DMS53 treated with DMSO at 0.1 percent for 48 hours (cell line): ENCODE data around the gene ZNF155.
A peak's percentile ranks its signal among the peaks of the same experiment; 100 is the strongest.
"Not testable (repeated sequence)": the region's sequence is repeated elsewhere in the genome, so short reads cannot be mapped to it uniquely, and the experiment has no call there.

ENCODE experiments used
- DNase-seq: peaks from one replicate; lab custom pipeline; 2025; ENCODE audit not compliant: unreplicated experiment; lab: John Stamatoyannopoulos, UW

Gene ZNF155

DNA sequence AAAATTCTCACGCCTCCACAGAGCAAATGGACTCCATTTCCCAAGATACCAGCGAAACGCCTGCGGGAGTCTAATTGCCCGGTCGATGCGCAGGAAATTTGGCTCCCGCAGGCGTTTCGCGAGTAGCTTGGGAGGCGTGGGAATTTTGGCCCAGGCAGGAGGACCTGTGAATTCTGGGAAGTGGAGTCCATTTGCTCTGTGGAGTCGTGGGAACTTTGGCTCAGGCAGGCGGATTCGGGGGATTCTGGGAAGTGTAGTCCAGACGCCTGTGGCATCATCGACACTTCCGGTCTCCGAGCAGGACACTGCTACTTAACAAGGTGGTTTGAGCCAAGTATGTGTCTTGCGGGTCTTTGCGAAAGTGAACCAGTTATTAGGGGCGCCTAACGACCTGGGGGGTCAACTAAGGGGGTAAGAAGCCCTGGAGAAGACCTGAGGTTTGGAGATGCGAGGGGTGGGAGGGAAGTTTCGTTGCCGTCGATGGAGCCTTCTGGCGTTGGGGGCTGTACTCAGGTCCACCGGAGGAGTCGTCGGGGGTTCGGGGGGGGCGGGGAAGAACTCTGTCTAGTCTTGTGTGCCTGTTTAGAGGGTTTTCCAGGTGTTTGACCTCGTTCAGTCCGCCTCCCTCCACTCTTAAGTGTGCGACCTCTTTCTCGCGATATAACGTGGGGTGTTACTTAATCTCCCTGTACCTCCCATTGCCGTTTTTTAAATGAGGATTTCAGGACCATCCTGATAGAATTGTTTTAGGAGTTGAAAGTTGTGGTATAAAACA lies at the start of gene ZNF155:
TSS of gene ZNF155 (plus strand) at position 277 of the 775 bp plus-strand sequence. CDS start 4,356 bp downstream, outside the sequence.
- peak; percentile 96 for DNase-seq

DNA sequence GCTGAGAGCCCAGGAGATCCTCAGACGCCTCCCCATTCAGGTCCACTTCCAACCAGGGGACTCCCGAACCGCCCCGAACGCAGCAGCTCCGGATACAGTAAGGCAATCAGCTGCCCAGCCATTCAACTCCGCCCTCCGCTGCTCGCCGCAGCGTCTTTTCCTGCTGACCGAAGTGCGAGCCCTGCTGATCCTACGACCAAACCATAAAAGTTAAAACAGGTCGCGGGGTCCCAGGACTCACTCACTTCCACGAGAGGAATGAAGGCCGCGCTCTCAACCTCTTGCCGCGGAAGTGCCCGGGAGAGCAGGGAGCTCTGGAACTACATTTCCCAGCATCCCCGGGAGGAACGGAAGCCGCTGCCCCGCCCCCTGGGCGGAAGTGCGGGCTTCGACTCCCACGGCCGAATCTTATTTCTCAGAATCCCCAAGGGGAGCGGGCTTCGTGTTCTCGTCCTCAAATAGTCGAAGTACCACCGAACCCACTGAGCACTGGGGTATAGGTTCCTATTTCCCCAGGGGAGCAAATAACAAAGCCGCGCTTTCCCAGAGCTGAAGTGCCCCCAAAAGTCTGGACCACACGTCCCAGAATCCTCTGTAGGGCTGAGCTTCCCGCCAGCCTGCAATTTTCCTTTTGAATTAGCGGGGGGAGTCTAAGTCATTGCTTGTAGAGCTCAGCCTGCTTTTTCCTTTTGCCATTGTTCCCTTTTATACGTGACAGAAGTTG lies 48.8 kb upstream of the ZNF155 start, which contains the start of gene ZNF45:
TSS of gene ZNF45 (minus strand) at position 298 of the 724 bp plus-strand sequence. CDS start 13,097 bp downstream, outside the sequence.
- DNase-seq, result peak; percentile 84

DNA sequence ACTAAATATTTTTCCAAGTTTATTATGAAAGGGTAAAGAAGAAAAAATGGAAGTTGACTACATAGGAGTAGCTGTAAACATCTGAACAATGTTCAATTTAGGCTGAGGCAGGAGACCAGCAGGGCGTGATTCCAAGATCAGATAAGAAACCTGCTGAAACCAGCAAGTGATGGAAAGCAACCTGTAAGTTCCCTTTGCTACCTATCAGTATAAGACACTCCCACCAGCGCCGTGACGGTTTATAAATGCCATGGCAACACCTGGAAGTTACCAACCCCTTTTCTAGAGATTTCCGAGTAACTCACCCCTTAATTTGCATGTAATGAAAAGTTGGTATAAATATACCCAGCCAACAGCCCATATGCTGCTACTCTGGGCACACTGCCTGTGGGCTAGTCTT lies 47.8 kb upstream of the ZNF155 start:
- no peak for DNase-seq

DNA sequence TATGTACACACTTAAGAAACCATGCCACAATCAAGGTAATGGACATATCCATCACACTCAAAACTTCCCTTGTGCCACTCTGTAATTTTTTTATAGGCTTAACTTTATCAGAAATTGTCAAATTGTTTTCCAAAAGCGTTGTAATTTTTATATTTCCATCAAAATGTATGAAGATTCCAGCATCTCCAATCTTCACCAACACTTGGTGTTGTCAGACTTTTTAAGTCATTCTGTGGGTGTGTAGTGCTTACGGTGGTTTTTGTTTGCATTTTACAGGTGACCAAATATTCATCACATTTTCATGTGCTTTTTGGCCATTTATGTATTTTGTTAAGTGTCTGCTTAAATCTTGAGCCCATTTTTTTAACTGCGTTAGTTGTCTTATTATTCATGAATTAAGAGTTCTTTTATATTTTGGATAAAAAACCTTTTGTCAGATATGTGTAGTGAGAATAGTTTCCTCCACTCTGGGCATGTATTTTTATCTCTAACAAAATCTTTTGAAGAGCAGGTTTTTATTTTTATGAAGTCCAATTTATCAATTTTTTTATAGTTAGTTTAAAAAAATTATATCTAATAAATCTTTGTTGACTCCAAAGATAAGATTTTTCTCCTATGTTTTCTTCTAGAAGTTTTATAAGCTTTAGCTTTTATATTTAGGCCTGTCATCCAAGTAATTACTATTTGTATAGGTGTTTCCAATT lies 44.3 kb upstream of the ZNF155 start:
- DNase-seq, result no peak

DNA sequence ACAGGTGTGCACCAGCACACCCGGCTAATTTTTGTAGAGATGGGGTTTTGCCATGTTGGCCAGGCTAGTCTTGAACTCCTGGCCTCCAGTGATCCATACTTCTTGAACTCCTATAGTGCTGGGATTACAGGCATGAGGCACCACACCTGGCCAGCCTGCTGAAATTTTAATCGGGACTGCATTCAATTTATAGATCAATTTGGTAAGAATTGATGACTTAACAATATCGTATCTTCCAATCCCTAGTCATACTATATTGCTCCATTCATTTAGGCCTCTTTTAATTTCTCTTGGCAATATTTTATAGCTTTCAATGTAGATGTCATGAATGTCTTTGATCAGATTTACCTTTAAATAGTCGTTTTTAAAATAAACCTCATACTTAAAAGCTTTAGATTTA lies 43.3 kb upstream of the ZNF155 start:
- no peak for DNase-seq

DNA sequence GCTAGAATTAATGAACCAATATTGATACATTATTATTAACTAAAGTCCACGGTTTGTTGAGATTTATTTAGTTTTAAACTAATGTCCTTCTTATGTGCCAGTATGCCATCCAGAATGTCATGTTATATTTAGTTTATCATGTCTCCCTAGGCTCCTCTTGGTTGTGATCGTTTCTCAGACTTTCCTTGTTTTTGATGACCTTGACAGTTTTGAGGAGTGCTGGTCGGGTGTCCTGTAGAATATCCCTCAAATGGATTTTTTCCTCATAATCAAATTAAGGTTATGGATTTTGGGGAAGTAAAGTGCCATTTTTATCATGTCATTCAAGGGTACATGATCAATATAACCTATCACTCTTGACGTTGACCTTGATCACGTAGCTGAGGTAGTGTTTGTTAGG lies 42.8 kb upstream of the ZNF155 start:
- DNase-seq, result no peak

DNA sequence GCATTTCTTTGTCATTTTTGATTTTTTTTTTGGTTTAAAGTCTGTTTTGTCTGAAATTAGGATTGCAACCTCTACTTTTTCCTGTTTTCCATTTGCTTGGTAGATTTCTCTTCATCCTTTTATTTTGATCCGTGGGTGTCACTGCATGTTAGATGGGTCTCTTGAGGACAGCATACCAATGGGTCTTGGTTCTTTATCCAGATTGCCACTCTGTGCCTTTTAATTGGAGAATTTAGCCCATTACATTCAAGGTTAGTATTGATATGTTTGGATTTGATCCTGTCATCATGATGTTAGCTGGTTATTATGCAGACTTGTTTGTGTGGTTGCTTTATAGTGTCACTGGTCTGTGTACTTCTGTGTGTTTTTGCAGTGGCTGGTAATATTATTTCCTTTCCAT lies 36.6 kb upstream of the ZNF155 start:
- not testable (repeated sequence) for DNase-seq

DNA sequence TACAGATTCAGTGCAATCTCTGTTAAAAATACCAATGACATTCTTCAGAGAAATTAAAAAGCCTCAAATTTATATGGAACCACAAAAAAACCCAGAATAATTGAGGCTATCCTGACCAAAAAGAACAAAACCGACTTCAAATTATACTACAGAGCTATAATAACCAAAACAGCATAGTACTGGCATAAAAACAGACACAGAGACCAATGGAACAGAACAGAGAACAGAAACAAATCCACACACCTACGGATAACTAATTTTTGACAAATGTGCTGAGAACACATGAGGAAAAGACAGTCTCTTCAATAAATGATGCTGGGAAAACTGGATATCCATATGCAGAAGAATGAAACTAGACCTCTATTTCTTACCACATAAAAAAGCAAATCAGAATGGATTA lies 34.2 kb upstream of the ZNF155 start:
- DNase-seq, result not testable (repeated sequence)

DNA sequence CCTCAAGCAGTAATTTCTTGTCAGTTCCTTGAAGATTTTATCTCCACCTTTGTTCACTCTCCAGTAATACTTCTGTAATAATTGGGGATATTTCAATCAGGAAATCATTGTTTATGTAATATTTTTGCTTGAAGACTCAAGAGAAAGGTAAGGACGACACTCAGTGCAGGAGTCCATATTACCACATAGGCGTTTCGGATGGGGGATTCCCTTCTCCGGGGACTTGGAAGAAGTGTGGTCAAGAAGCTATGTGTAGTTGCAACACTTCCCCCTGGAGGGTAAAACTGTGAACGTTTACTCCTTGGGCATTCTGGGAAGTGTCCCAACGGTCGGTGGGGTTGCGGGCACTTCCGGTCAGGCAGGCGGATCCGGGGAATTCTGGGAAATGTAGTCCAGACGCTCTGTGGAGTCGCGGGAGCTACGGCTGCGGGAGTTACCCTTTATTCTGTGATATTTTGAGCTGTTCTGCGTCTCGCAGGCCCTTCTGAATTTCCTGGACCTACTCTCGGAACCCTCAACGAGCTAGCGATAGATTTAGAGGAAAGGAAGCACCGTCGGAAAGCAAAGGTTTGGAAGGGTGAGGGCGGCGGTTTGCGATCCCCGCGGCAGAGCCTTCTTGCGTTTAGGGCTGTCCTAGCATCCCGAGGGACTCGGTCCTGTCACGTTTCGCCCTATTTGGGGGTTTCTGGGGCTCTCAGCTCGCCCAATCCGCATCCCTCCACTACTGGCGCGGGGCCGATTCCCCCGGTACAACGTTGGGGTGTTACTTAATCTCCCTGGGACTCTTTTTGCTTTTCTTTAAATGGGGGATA lies 32.9 kb upstream of the ZNF155 start, which contains the start of gene ZNF221:
TSS of gene ZNF221 (plus strand) at position 395 of the 812 bp plus-strand sequence. CDS start 11,499 bp downstream, outside the sequence.
- DNase-seq, result peak; percentile 91

DNA sequence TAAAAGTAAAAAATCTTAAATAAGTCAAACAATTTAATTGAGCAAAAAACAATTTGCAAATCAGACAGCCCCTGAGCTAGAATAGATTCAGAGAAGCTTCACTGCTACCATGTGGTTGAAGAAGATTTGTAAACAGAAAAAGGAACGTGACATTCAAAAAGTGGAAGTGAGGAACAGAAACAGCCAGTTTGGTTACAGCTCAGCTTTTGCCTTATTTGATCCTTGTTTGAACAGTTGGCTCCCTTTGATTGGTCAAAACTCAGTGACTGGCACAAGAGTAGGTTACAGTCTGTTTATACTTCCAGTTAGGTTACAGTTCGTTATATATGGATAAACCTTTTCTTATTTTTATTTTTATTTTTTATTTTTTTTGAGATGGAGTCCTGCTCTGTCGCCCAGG lies 27.2 kb upstream of the ZNF155 start:
- no peak for DNase-seq

DNA sequence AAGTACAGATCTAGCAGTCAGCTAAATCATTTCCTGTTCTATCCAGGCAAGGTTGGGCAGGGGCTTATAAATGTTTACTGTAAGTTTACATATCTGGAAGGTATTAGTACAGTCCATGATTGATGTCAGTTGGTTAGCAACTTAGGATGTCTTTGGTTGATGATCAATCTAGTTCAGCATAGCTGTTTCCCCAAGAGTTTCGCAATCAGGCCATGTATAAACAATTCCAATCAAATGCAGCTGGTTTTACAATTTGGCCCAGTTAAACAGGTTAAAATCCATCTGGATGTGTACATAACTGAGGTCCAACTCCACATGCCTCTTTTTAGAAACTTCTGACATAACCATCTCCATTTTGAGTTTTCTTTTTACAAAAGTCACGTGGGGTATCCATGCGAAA lies 26.1 kb upstream of the ZNF155 start:
- no peak for DNase-seq

DNA sequence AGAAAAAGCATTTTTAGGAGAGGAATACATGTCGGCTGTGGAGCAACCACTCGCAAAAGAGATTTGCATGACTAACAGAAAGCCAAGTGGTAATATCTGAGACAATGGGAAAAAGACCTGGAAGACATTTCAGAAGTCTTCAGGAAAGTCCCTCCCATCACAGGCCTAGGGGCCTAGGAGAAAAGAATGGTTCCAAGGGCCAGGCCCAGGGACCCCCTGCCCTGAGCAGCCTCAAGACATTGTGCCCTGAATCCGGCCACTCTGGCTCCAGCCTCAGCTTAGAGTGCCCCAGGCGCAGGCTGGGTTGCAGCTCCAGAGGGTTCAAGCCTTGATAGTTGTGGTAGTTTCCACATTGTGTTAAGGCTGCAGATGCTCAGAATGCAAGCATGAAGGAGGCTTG lies 23.6 kb upstream of the ZNF155 start:
- no peak for DNase-seq

DNA sequence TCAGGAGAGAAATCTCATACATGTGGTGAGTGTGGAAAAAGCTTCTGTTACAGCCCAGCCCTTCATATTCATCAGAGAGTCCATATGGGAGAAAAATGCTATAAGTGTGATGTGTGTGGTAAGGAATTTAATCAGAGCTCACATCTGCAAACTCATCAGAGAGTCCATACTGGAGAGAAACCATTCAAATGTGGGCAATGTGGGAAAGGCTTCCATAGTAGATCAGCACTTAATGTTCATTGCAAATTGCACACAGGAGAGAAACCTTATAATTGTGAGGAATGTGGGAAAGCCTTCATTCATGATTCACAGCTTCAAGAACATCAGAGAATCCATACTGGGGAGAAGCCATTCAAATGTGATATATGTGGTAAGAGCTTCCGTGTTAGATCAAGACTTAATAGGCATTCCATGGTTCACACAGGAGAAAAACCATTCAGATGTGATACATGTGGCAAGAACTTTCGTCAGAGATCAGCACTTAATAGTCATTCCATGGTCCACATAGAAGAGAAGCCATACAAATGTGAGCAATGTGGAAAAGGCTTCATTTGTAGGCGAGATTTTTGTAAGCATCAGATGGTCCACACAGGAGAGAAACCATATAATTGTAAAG lies 17.8 kb upstream of the ZNF155 start:
- no peak for DNase-seq

DNA sequence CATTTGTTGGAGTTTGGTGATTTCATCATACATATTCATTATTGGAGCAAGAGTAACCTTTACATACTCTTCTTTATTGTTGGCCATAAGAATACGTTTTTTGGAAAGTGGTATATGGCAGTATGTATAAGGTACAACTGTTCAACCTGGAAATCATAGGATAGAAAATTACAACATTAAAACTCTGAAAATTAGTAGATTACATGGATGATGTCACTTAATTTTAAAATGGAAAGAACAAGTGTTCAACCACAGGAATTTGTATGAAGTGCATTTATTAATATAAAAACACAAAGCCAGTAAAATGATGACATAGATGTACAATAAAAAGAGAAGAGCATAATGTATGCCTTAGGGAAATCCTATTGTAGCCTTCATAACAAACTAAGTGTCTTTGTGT lies 7.3 kb upstream of the ZNF155 start:
- DNase-seq, result no peak

DNA sequence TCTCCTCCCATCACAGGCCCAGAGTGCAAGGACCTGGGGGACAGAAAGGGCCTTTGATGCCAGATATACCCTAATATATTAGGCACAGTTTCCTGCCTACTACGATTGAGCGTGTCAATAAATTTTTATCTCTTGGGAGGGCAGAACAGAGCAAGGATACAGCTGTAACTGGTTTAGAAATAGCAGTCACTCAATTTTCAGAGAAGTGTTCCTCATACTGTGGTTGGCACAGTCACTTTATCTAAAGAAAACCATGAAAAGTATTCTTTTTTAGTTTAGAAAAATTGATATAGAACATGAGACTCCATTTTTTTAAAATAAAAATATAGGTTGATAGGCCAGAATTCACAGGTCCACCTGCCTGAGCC lies 460 bp upstream of the ZNF155 start:
- DNase-seq, result no peak

DNA sequence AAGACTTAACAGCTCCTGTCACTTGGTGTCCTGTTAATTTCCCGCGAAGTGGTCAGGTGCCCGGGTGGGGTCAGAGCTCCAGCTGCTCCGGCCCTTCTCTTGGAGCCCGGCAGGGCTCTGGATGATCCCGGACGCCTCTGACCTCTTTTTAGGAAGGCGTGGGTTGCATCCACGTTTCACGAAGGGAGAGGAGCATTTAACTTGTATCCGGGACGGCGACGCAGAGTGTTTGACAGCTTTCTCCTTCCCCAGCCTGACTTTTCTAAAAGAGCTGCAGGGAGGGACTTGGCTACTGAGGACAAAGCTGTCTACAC lies 656 bp downstream of the ZNF155 start:
- no peak for DNase-seq

DNA sequence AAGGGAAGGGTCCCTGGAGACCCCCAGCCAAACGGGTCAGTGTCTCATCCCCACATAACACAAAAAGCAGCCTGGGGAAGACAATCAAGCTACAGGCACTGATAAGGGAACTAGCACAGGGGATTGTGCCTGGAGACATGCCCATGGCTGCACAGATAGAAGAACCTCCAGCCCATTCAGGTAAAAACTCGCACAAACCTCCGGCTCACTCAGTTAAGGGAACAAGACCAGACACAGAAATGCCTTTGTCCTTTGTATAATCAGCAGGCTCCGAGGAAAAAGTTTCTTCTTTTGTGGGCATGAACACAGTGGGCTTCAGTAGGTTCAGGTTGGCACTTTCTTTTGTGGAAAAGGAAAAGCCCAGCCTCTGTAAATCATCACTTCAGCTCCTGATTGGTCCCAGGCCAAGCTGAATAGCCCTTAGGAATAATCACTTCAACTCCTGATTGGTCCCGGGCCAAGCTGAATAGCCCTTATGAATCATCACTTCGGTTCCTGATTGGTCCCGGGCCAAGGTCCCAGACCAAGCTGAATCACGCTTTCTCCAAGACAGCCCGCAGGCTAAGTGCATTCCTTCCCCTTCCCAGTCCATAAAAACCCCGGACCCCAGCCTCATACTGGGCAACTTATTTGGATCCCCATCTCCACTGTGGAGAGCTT lies 13.8 kb downstream of the ZNF155 start:
- no peak for DNase-seq

DNA sequence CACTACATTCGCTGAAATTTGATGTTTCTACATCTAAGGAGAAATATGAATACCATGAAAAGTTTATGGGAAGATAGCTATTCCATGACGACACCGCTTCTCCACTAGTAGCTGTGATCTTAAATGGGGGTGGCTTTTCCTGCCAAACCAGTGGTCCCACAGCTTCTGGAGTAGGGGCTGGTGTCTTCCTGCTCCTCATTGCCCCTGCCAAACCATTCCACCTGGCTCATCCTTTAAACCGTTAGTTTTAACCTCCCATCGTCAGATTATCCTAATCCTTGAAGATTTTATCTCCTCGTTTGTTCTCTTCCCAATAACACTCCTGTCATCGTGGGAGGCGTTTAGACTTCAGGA lies 18.2 kb downstream of the ZNF155 start:
- DNase-seq, result no peak

DNA sequence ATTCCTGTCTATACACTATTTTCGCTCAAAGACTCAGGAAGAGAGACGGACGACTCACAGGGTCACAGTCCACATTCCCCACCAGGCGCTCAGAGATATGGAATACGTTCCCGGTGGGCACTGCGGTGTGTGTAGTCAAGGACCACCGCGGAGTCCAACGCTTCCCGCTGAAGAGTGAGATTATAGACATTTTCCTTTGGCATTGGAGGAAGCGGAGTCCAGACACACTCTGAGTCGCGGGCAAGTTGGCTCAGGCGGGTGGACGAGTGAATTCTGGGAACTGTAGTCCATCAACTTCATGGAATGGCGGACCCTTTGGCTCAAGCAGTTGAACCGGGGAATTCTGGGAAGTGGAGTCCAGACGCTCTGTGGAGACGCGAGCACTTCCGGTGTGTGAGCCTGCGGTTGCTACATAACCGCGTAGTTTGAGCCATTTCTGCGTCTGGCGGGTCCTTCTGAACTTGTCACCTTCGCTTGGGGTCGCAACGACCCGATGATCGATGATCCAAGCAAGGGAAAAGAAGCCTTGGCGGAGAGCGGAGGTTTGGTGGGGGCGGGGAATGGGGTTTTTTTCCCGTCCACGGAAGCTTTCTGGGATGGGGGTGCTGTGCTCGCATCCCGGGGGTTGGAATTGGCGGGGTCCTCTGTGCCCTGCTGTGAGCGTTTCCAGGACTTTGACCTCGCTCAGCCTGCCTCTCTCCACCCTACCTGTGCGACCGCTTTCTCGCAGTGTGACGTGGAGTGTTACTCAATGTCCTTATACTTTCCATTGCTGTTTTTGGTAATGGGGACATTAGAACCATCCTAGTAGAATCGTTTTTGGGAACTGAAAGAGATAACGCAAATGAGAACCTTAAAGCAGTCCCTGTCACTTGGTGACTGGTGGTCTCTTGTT lies 18.8 kb downstream of the ZNF155 start, which contains the start of gene ZNF230:
TSS of gene ZNF230 (plus strand) at position 392 of the 895 bp plus-strand sequence. CDS start 4,122 bp downstream, outside the sequence.
- peak; percentile 87 for DNase-seq
